ENCODE results near the gene CATSPERD. TPM values are rescaled to one million over a fixed set of nuclear protein-coding genes. Genes with fewer than 3 reads are reported as not detected.

CATSPERD gene
- total RNA-seq, 1 donor from 2014 or later: not detected

- intact Hi-C loops (cut with micrococcal nuclease): no loop called here
Observed at GRCh38 chr19:5801796-5802619, 81.6 kb downstream of the CATSPERD start.

GRCh38 chr19:5803441-5803751, 83.0 kb downstream of the CATSPERD start:
- intact Hi-C loops (cut with micrococcal nuclease): no loop called here

- intact Hi-C loops (cut with micrococcal nuclease): loop anchor here (1.0 kb wide), 5 partner anchors 13 to 306 kb away; partner anchors contain the start of genes DUS3L, RFX2 and VMAC
Observed at GRCh38 chr19:5803752-5804515, 83.5 kb downstream of the CATSPERD start.

GRCh38 chr19:5804516-5805461, 84.4 kb downstream of the CATSPERD start, which contains the start of gene NRTN:
Gene NRTN (plus strand): TSS chr19:5805067. CDS start chr19:5824166, 19,099 bp downstream.
- intact Hi-C loops (cut with micrococcal nuclease): loop anchor here (1.0 kb wide), 5 partner anchors 13 to 306 kb away; partner anchors contain the start of genes DUS3L, RFX2 and VMAC

- intact Hi-C loops (cut with micrococcal nuclease): no loop called here
Observed at GRCh38 chr19:5805462-5806132, 85.2 kb downstream of the CATSPERD start.

- intact Hi-C loops (cut with micrococcal nuclease): no loop called here
Observed at GRCh38 chr19:5806133-5806489, 85.7 kb downstream of the CATSPERD start.

- intact Hi-C loops (cut with micrococcal nuclease): no loop called here
Observed at GRCh38 chr19:5806905-5807304, 86.5 kb downstream of the CATSPERD start.

- intact Hi-C loops (cut with micrococcal nuclease): no loop called here
Observed at GRCh38 chr19:5808120-5808816, 87.8 kb downstream of the CATSPERD start.

GRCh38 chr19:5809053-5809452, 88.6 kb downstream of the CATSPERD start:
- intact Hi-C loops (cut with micrococcal nuclease): no loop called here

- intact Hi-C loops (cut with micrococcal nuclease): no loop called here
Observed at GRCh38 chr19:5809469-5809868, 89.0 kb downstream of the CATSPERD start.

GRCh38 chr19:5811117-5811516, 90.7 kb downstream of the CATSPERD start:
- intact Hi-C loops (cut with micrococcal nuclease): no loop called here

- intact Hi-C loops (cut with micrococcal nuclease): no loop called here
Observed at GRCh38 chr19:5814123-5814851, 93.8 kb downstream of the CATSPERD start.

GRCh38 chr19:5814852-5815246, 94.4 kb downstream of the CATSPERD start:
- intact Hi-C loops (cut with micrococcal nuclease): no loop called here

GRCh38 chr19:5817218-5817617, 96.8 kb downstream of the CATSPERD start:
- intact Hi-C loops (cut with micrococcal nuclease): no loop called here

- intact Hi-C loops (cut with micrococcal nuclease): no loop called here
Observed at GRCh38 chr19:5818594-5818993, 98.2 kb downstream of the CATSPERD start.

- intact Hi-C loops (cut with micrococcal nuclease): no loop called here
Observed at GRCh38 chr19:5820785-5821184, 100.3 kb downstream of the CATSPERD start.

- intact Hi-C loops (cut with micrococcal nuclease): no loop called here
Observed at GRCh38 chr19:5821521-5822180, 101.2 kb downstream of the CATSPERD start.

- intact Hi-C loops (cut with micrococcal nuclease): no loop called here
Observed at GRCh38 chr19:5822181-5822844, 101.9 kb downstream of the CATSPERD start.

Data from T-helper 1 cell treated with Interleukin-12 subunit alpha and Interleukin-12 subunit beta and Interleukin-4 antibody, amounts not matched to agents 30 ng/mL and 1 ng/mL, for 36 hours (primary cell).